K562 (cell line): ENCODE data around the gene URI1. TPM values are rescaled to one million over a fixed set of nuclear protein-coding genes. Genes with fewer than 3 reads are reported as not detected.

Experiments
- ATAC-seq: fragments of 200-7000 bp; cut with Tn5 transposase; 3 replicates; pipeline ENCODE4 v1.9.1; 2020; ENCODE audit warnings: moderate library complexity
- BruUV-seq: library from RNA; stranded (reverse); fragments of 400-500 nt; replicated peaks from 2 replicates; lab custom pipeline; 2021; lab: Mats Ljungman, UMichigan
- CTCF ChIA-PET: fragments of 300-600 bp; formaldehyde crosslinking; extraction: SDS; loops from one replicate; lab custom pipeline; 2021; ENCODE audit warnings: low intra/inter-chr PET ratio; lab: Yijun Ruan, JAX
- POLR2A ChIA-PET: fragments of 300-600, 350-650 bp; sonication (Branson Sonifier 250); formaldehyde crosslinking; extraction: SDS; loops from one replicate; lab custom pipeline; 2021; ENCODE audit warnings: antibody characterized with exemption, inconsistent platforms; lab: Yijun Ruan, JAX
- DNase-seq, 4 experiments: peaks; one replicate each; pipeline versions ENCODE4 v3.0.0 to v3.0.0-alpha.2; 2011 to 2018; ENCODE audit warnings: low spot score in 3 of 4, mixed read lengths in 3 of 4; ENCODE audit errors: extremely low read depth in 1 of 4
- FAIRE-seq: peaks from 2 replicates; lab custom pipeline; 2011; peaks lifted over from hg19 to GRCh38; lab: Jason Lieb, UNC
- H2AFZ ChIP-seq: 2 replicates; pipeline ENCODE4 v1.6.0; 2011; ENCODE audit warnings: low read depth, low read length, control low read depth, inconsistent platforms
- H3K27ac ChIP-seq: fragments of 200-600 bp; 3 replicates; pipeline ENCODE4 v1.8.0; 2011; ENCODE audit warnings: low read depth, mild to moderate bottlenecking, control low read depth, inconsistent platforms, low read length, moderate library complexity, mixed read lengths; ENCODE audit errors: extremely low read depth
- H3K27me3 ChIP-seq, 2 experiments: fragments of 300-600 bp in 1 of 2; 2 replicates in 1 of 2; 3 replicates in 1 of 2; pipeline versions ENCODE4 v1.6.0 to v1.8.0; 2011; ENCODE audit warnings: inconsistent platforms in 2 of 2, low read length in 2 of 2, mild to moderate bottlenecking in 1 of 2, mixed read lengths in 1 of 2, moderate library complexity in 1 of 2; ENCODE audit not compliant: control insufficient read depth in 2 of 2, insufficient read depth in 2 of 2
- H3K36me3 ChIP-seq: fragments of 300-600 bp; 3 replicates; pipeline ENCODE4 v1.8.0; 2011; ENCODE audit warnings: mild to moderate bottlenecking, low read length, inconsistent platforms; ENCODE audit not compliant: control insufficient read depth, insufficient read depth
- H3K4me1 ChIP-seq, 2 experiments: fragments of 200-600 bp in 1 of 2; replicated peaks in 1 of 2; 2 replicates in 1 of 2; 3 replicates in 1 of 2; pipeline versions ENCODE4 v1.5.1 to v1.8.0; 2011; ENCODE audit warnings: inconsistent platforms in 2 of 2, low read length in 2 of 2, mild to moderate bottlenecking in 1 of 2, mixed read lengths in 1 of 2, moderate library complexity in 1 of 2; ENCODE audit not compliant: control insufficient read depth in 2 of 2, insufficient read depth in 2 of 2
- H3K4me2 ChIP-seq: 2 replicates; pipeline ENCODE4 v1.6.1; 2011; ENCODE audit warnings: low read length, control low read depth, inconsistent platforms, mixed read lengths; ENCODE audit not compliant: insufficient read depth
- H3K4me3 ChIP-seq: fragments of 200-600 bp; sonication (generic), shearing (Covaris generic); 2 replicates; pipeline ENCODE4 v1.5.1; 2016; ENCODE audit warnings: control low read depth, inconsistent platforms
- H3K79me2 ChIP-seq: fragments of 200-600 bp; 3 replicates; pipeline ENCODE4 v1.8.0; 2011; ENCODE audit warnings: low read length, inconsistent platforms; ENCODE audit not compliant: control insufficient read depth, insufficient read depth
- H3K9ac ChIP-seq, 2 experiments: 2 replicates each; pipeline versions ENCODE4 v1.6.0 to v1.6.1; 2011; ENCODE audit warnings: low read depth in 2 of 2, low read length in 2 of 2, control low read depth in 1 of 2, inconsistent platforms in 1 of 2, mild to moderate bottlenecking in 1 of 2, mixed read lengths in 1 of 2; ENCODE audit not compliant: insufficient read depth in 1 of 2
- H3K9me1 ChIP-seq: one replicate; pipeline ENCODE4 v1.6.0; 2011; ENCODE audit warnings: inconsistent platforms, mild to moderate bottlenecking, low read length, moderate library complexity; ENCODE audit not compliant: control insufficient read depth, insufficient read depth
- H3K9me3 ChIP-seq: replicated peaks from 2 replicates; pipeline ENCODE4 v1.5.1; 2011; ENCODE audit warnings: low read depth, low read length, inconsistent platforms; ENCODE audit not compliant: control insufficient read depth, insufficient read depth
- H4K20me1 ChIP-seq: replicated peaks from 2 replicates; pipeline ENCODE4 v1.6.1; 2011; ENCODE audit warnings: low read length, inconsistent platforms, mixed read lengths; ENCODE audit not compliant: control insufficient read depth, insufficient read depth
- CHCHD3 ChIP-seq: fragments of 250-450 bp; sonication (Bioruptor Pico); IDR thresholded peaks from 2 replicates; pipeline ENCODE4 v2.1.2; 2022; ENCODE audit warnings: mild to moderate bottlenecking
- KDM1A ChIP-seq, 2 experiments: fragments of 450-650 bp; IDR thresholded peaks; 2 replicates each; pipeline ENCODE4 v1.6.1; 2016; ENCODE audit warnings: mild to moderate bottlenecking in 2 of 2
- MTF1 ChIP-seq: fragments of 250-450 bp; sonication (Bioruptor Pico); IDR thresholded peaks from 2 replicates; pipeline ENCODE4 v1.9.0; 2021; ENCODE audit warnings: moderate library complexity, mild to moderate bottlenecking, inconsistent platforms, borderline replicate concordance
- NBN ChIP-seq: fragments of 450-650 bp; IDR thresholded peaks from 2 replicates; pipeline ENCODE4 v1.6.1; 2016; ENCODE audit warnings: low read depth, mild to moderate bottlenecking
- NR2F6 ChIP-seq: fragments of 450-650 bp; formaldehyde crosslinking; IDR thresholded peaks from 2 replicates; pipeline ENCODE4 v1.4.0; 2020; ENCODE audit warnings: mild to moderate bottlenecking
- PHB ChIP-seq: fragments of 250-450 bp; sonication (Bioruptor Pico); IDR thresholded peaks from 2 replicates; pipeline ENCODE4 v1.5.0; 2021
- RFX7 ChIP-seq: fragments of 250-450 bp; sonication (Bioruptor Pico); IDR thresholded peaks from 2 replicates; pipeline ENCODE4 v1.5.1; 2021; ENCODE audit warnings: mild to moderate bottlenecking
- SIX5 ChIP-seq, 2 experiments: IDR thresholded peaks; 2 replicates each; pipeline ENCODE4 v1.6.1; 2011; ENCODE audit warnings: low read length in 2 of 2, borderline replicate concordance in 1 of 2, low read depth in 1 of 2, mild to moderate bottlenecking in 1 of 2, moderate library complexity in 1 of 2; ENCODE audit not compliant: insufficient read depth in 1 of 2
- SPI1 ChIP-seq: IDR thresholded peaks from 2 replicates; pipeline ENCODE4 v1.6.1; 2011; ENCODE audit warnings: low read depth, low read length, control low read depth, borderline replicate concordance
- YBX1 ChIP-seq: fragments of 450-650 bp; IDR thresholded peaks from 2 replicates; pipeline ENCODE4 v1.7.1; 2016; ENCODE audit warnings: mild to moderate bottlenecking
- WGBS: fragments of 100-300 bp; shearing (Covaris generic); methylation state at CpG from one replicate; pipeline ENCODE4 v1.1.6; 2016; ENCODE audit warnings: low coverage, mixed read lengths; ENCODE audit not compliant: insufficient coverage; ENCODE audit errors: missing lambda C conversion rate; 5-methylcytosine and 5-hydroxymethylcytosine counted together
- in situ Hi-C: fragments of 300-500 bp; cut with MboI; formaldehyde crosslinking; loops from 4 replicates; pipeline ENCODE4 v1.15.0; 2018; ENCODE audit warnings: inconsistent platforms, mixed read lengths
- intact Hi-C: fragments of 100-400 bp; cut with micrococcal nuclease; formaldehyde crosslinking; loops from 2 replicates; pipeline ENCODE4 v1.14.2; 2022
- polyA plus RNA-seq, 8 experiments: library from polyadenylated mRNA; depleted of rRNA in 4 of 8; stranded (reverse) in 5 of 8; unstranded in 3 of 8; fragments of >200 nt; fragmentation: Nextera tagmentation in 2 of 8; fragmentation: Illumina TruSeq in 1 of 8; extraction: Ambion mirVana in 2 of 8; extraction: Trizol in 1 of 8; gene quantifications; 2 replicates each; pipeline versions ENCODE4 v1.2.1 to v1.2.3, GENCODE V29; 2011 to 2014; ENCODE audit warnings: inconsistent platforms in 1 of 8, missing spikeins in 1 of 8
- total RNA-seq, 7 experiments: library from RNA; depleted of rRNA in 6 of 7; stranded (reverse); fragments of >200 nt in 6 of 7; fragmentation: Illumina TruSeq in 2 of 7; extraction: Trizol in 2 of 7; gene quantifications; 2 replicates each; pipeline versions ENCODE4 v1.2.1 to v1.2.3, GENCODE V29; 2011 to 2021; ENCODE audit warnings: low replicate concordance in 1 of 7
- TF ChIP-seq, protein P1 (sequence below): sonication (generic); formaldehyde crosslinking; IDR thresholded peaks from 2 replicates; pipeline ENCODE4 v1.9.0; 2022; ENCODE audit warnings: mild to moderate bottlenecking, missing genetic modification reagents
- TF ChIP-seq, protein P2 (sequence below): IDR thresholded peaks from 2 replicates; pipeline ENCODE4 v1.6.1; 2014; ENCODE audit warnings: antibody characterized with exemption
- TF ChIP-seq, protein P3 (sequence below): sonication (generic); formaldehyde crosslinking; IDR thresholded peaks from 2 replicates; pipeline ENCODE4 v1.8.1; 2023; ENCODE audit warnings: mild to moderate bottlenecking, missing genetic modification reagents, moderate library complexity
- TF ChIP-seq, protein P4 (sequence below): fragments of 150-350 bp; IDR thresholded peaks from 2 replicates; pipeline ENCODE4 v1.6.1; 2014; ENCODE audit warnings: low read depth, mild to moderate bottlenecking, low read length, borderline replicate concordance

The URI1 gene
- total and polyA plus RNA-seq, 9 of the 15 experiments (the other 6 are each of a cell fraction or from before 2014, with no cell fraction given) = 16.9 to 87.4 (median 63.9) TPM

DNA sequence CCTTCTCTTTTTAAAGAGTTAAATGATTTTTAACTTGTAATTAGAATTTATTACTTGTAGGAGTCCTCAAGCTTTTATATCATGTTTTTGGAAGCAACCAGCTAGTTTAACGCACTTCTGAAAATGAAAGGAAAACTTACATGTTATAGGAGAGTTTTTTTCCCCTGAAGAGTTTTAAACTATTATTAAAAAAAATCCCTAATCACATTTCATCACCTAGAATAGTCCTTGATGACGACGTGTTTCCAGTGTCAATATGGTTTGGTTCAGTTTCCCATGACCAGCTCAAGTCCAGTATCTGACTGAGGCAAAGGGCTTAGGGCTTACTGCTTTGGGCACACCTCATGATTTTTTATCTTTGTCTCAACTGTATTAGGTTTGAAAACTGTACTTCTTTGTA lies 36.0 kb downstream of the URI1 start:
- H3K27ac ChIP-seq = no peak overlapping the region
- H3K36me3 ChIP-seq = no peaks in the 10 kb centered on the region
- intact Hi-C loops (no loop called here), in situ Hi-C loops (no loop called here)
- H3K79me2 ChIP-seq = peaks cover 97% of the 10 kb centered on the region
- 59% methylated on average over 3 of the region's 3 CpGs for WGBS
- no peak overlapping the region for H3K9ac ChIP-seq
- peak; percentile 34; the same call in 1 of the 3 replicates for ATAC-seq
- BruUV-seq = no TSS peak
- H3K4me1 ChIP-seq = no peaks in the 10 kb centered on the region; a peak in 2 of 5 replicates
- H2AFZ ChIP-seq = no peak overlapping the region
- H3K9me3 ChIP-seq = no peaks in the 10 kb centered on the region
- FAIRE-seq = no peak
- CTCF ChIA-PET = no interaction called here
- H3K4me2 ChIP-seq = no peak overlapping the region
- no peak overlapping the region for H3K4me3 ChIP-seq
- no peak for DNase-seq
- H3K27me3 ChIP-seq = no peaks in the 10 kb centered on the region
- POLR2A ChIA-PET = interaction anchor here (0.5 to 4.2 kb wide), 4 partner anchors 10 to 15 kb away, joined by 3 to 16 read pairs (median 3); no protein-coding TSS in a partner anchor
- H4K20me1 ChIP-seq = peaks cover 7% of the 10 kb centered on the region; the same call in 1 of the 2 replicates
- no peaks in the 10 kb centered on the region for H3K9me1 ChIP-seq
- TF ChIP-seq PHB (no peak), SIX5 (IDR thresholded peaks at IDR 0.05; ENCODE audit: borderline replicate concordance in 1 of 2, insufficient read depth in 1 of 2, low read depth in 1 of 2, low read length in 2 of 2) (no peak), SPI1 (no peak), KDM1A (IDR thresholded peaks at IDR 0.05) (no peak), YBX1 (no peak), CHCHD3 (CRISPR knock-in tag) (no peak), RFX7 (CRISPR knock-in tag) (no peak), MTF1 (CRISPR knock-in tag) (no peak), NR2F6 (CRISPR knock-in tag) (no peak), NBN (no peak)
- TF ChIP-seq, protein P1, sequence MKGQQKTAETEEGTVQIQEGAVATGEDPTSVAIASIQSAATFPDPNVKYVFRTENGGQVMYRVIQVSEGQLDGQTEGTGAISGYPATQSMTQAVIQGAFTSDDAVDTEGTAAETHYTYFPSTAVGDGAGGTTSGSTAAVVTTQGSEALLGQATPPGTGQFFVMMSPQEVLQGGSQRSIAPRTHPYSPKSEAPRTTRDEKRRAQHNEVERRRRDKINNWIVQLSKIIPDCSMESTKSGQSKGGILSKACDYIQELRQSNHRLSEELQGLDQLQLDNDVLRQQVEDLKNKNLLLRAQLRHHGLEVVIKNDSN = no peak
- TF ChIP-seq, protein P2, sequence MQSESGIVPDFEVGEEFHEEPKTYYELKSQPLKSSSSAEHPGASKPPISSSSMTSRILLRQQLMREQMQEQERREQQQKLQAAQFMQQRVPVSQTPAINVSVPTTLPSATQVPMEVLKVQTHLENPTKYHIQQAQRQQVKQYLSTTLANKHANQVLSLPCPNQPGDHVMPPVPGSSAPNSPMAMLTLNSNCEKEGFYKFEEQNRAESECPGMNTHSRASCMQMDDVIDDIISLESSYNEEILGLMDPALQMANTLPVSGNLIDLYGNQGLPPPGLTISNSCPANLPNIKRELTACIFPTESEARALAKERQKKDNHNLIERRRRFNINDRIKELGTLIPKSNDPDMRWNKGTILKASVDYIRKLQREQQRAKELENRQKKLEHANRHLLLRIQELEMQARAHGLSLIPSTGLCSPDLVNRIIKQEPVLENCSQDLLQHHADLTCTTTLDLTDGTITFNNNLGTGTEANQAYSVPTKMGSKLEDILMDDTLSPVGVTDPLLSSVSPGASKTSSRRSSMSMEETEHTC = no peak
- TF ChIP-seq, protein P3, sequence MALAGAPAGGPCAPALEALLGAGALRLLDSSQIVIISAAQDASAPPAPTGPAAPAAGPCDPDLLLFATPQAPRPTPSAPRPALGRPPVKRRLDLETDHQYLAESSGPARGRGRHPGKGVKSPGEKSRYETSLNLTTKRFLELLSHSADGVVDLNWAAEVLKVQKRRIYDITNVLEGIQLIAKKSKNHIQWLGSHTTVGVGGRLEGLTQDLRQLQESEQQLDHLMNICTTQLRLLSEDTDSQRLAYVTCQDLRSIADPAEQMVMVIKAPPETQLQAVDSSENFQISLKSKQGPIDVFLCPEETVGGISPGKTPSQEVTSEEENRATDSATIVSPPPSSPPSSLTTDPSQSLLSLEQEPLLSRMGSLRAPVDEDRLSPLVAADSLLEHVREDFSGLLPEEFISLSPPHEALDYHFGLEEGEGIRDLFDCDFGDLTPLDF = no peak
- TF ChIP-seq, protein P4, sequence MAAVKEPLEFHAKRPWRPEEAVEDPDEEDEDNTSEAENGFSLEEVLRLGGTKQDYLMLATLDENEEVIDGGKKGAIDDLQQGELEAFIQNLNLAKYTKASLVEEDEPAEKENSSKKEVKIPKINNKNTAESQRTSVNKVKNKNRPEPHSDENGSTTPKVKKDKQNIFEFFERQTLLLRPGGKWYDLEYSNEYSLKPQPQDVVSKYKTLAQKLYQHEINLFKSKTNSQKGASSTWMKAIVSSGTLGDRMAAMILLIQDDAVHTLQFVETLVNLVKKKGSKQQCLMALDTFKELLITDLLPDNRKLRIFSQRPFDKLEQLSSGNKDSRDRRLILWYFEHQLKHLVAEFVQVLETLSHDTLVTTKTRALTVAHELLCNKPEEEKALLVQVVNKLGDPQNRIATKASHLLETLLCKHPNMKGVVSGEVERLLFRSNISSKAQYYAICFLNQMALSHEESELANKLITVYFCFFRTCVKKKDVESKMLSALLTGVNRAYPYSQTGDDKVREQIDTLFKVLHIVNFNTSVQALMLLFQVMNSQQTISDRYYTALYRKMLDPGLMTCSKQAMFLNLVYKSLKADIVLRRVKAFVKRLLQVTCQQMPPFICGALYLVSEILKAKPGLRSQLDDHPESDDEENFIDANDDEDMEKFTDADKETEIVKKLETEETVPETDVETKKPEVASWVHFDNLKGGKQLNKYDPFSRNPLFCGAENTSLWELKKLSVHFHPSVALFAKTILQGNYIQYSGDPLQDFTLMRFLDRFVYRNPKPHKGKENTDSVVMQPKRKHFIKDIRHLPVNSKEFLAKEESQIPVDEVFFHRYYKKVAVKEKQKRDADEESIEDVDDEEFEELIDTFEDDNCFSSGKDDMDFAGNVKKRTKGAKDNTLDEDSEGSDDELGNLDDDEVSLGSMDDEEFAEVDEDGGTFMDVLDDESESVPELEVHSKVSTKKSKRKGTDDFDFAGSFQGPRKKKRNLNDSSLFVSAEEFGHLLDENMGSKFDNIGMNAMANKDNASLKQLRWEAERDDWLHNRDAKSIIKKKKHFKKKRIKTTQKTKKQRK = no peak
